Fibroblast of mammary gland (primary cell): Measurements from ENCODE around the gene PLCL2.

ENCODE experiments used
- DNase-seq: peaks from one replicate; pipeline ENCODE4 v3.0.0-alpha.2; 2010; ENCODE audit warnings: low read depth
- H3K4me3 ChIP-seq: 2 replicates; pipeline ENCODE4 v1.5.1; 2011; ENCODE audit warnings: low read depth, mild to moderate bottlenecking, low read length, moderate library complexity; ENCODE audit not compliant: control insufficient read depth
- CTCF ChIP-seq: conservative IDR thresholded peaks from 2 replicates; pipeline ENCODE4 v1.5.1; 2011; ENCODE audit warnings: low read depth, low read length, inconsistent platforms; ENCODE audit not compliant: control insufficient read depth, insufficient read depth

The PLCL2 gene

GRCh38 chr3:17133632-17134545 is 249.1 kb downstream of the PLCL2 start:
- peak; percentile 35 for DNase-seq
- TF ChIP-seq CTCF, result no peak
- no peak overlapping the region for H3K4me3 ChIP-seq

GRCh38 chr3:17135696-17136095 is 250.9 kb downstream of the PLCL2 start:
- DNase-seq, result no peak
- no peak for TF ChIP-seq CTCF
- H3K4me3 ChIP-seq, result no peak overlapping the region

GRCh38 chr3:17136136-17136721 is 251.5 kb downstream of the PLCL2 start:
- no peak overlapping the region for H3K4me3 ChIP-seq
- no peak for TF ChIP-seq CTCF
- no peak for DNase-seq

GRCh38 chr3:17137321-17137826 is 252.6 kb downstream of the PLCL2 start:
- H3K4me3 ChIP-seq, result no peak overlapping the region
- no peak for DNase-seq
- no peak for TF ChIP-seq CTCF

GRCh38 chr3:17138246-17139039 is 253.7 kb downstream of the PLCL2 start:
- DNase-seq, result no peak
- TF ChIP-seq CTCF, result no peak
- H3K4me3 ChIP-seq, result no peak overlapping the region
